H1 (cell line): ENCODE results near the gene CDK5RAP2. TPM values are rescaled to one million over a fixed set of nuclear protein-coding genes. Genes with fewer than 3 reads are reported as not detected.

Source experiments
- CTCF ChIA-PET: fragments of 300-600 bp; sonication (Branson Sonifier 250); formaldehyde crosslinking; loops from one replicate; lab custom pipeline; 2021; ENCODE audit not compliant: partially characterized antibody; lab: Charles Lee
- POLR2A ChIA-PET: fragments of 300-600 bp; sonication (Branson Sonifier 250); formaldehyde crosslinking; loops from one replicate; lab custom pipeline; 2021; ENCODE audit warnings: inconsistent platforms; ENCODE audit not compliant: partially characterized antibody; lab: Charles Lee
- DNase-seq, 2 experiments: peaks; one replicate each; pipeline versions ENCODE4 v3.0.0 to v3.0.0-alpha.2; 2010 to 2022; ENCODE audit warnings: low spot score in 2 of 2, low read depth in 1 of 2, mixed read lengths in 1 of 2
- FAIRE-seq: peaks from 2 replicates; lab custom pipeline; 2011; peaks lifted over from hg19 to GRCh38; lab: Jason Lieb, UNC
- H2AFZ ChIP-seq: 2 replicates; pipeline ENCODE4 v1.8.1; 2012; ENCODE audit warnings: low read length, inconsistent platforms
- H2AK5ac ChIP-seq: 2 replicates; pipeline ENCODE4 v1.6.1; 2013; ENCODE audit warnings: low read depth, low read length
- H2BK120ac ChIP-seq: replicated peaks from 2 replicates; pipeline ENCODE3; 2013; ENCODE audit warnings: low read depth, low read length, inconsistent platforms
- H2BK12ac ChIP-seq: 2 replicates; pipeline ENCODE4 v1.6.1; 2013; ENCODE audit warnings: low read depth, low read length
- H2BK15ac ChIP-seq: 2 replicates; pipeline ENCODE4 v1.6.1; 2013; ENCODE audit warnings: low read length
- H2BK20ac ChIP-seq: 2 replicates; pipeline ENCODE4 v1.6.1; 2013; ENCODE audit warnings: low read length
- H2BK5ac ChIP-seq: 2 replicates; pipeline ENCODE4 v1.6.1; 2013; ENCODE audit warnings: low read depth, low read length
- H3K14ac ChIP-seq: 2 replicates; pipeline ENCODE4 v1.6.1; 2013; ENCODE audit warnings: inconsistent platforms; ENCODE audit not compliant: insufficient read length
- H3K18ac ChIP-seq: 2 replicates; pipeline ENCODE4 v1.6.1; 2013; ENCODE audit warnings: low read length; ENCODE audit errors: extremely low read depth
- H3K23ac ChIP-seq: 2 replicates; pipeline ENCODE4 v1.6.1; 2013; ENCODE audit warnings: inconsistent platforms; ENCODE audit not compliant: insufficient read length
- H3K23me2 ChIP-seq: 2 replicates; pipeline ENCODE4 v1.6.1; 2013; ENCODE audit warnings: low read depth, low read length
- H3K27ac ChIP-seq: 2 replicates; pipeline ENCODE4 v1.6.1; 2011; ENCODE audit warnings: low read depth, low read length, inconsistent platforms
- H3K27me3 ChIP-seq, 4 experiments: replicated peaks in 1 of 4; 1 replicate in 1 of 4; 2 replicates in 3 of 4; pipeline versions ENCODE4 v1.6.1 to v1.8.1; 2011 to 2013; ENCODE audit warnings: low read length in 3 of 4, mild to moderate bottlenecking in 3 of 4, inconsistent platforms in 2 of 4, mixed read lengths in 2 of 4, moderate library complexity in 1 of 4; ENCODE audit not compliant: control insufficient read depth in 3 of 4, insufficient read depth in 3 of 4; ENCODE audit errors: extremely low read depth in 1 of 4
- H3K36me3 ChIP-seq, 4 experiments: 2 replicates each; pipeline versions ENCODE4 v1.6.1 to v1.8.1; 2011 to 2013; ENCODE audit warnings: mild to moderate bottlenecking in 4 of 4, low read length in 3 of 4, moderate library complexity in 2 of 4, control low read depth in 1 of 4, inconsistent platforms in 1 of 4; ENCODE audit not compliant: insufficient read depth in 4 of 4, control insufficient read depth in 2 of 4
- H3K4ac ChIP-seq: replicated peaks from 2 replicates; pipeline ENCODE3; 2013; ENCODE audit warnings: low read length, low read depth, mixed read lengths, inconsistent platforms; ENCODE audit not compliant: insufficient read length
- H3K4me1 ChIP-seq, 4 experiments: replicated peaks in 1 of 4; 1 replicate in 1 of 4; 2 replicates in 3 of 4; pipeline versions ENCODE4 v1.6.1 to v1.8.1; 2011 to 2013; ENCODE audit warnings: low read length in 3 of 4, inconsistent platforms in 2 of 4, mixed read lengths in 1 of 4; ENCODE audit not compliant: insufficient read depth in 4 of 4, control insufficient read depth in 3 of 4
- H3K4me2 ChIP-seq, 2 experiments: 2 replicates each; pipeline versions ENCODE4 v1.6.1 to v1.8.1; 2011 to 2013; ENCODE audit warnings: low read depth in 2 of 2, low read length in 2 of 2, control low read depth in 1 of 2, inconsistent platforms in 1 of 2, mild to moderate bottlenecking in 1 of 2; ENCODE audit not compliant: insufficient read depth in 1 of 2
- H3K4me3 ChIP-seq, 4 experiments: fragments of 200-600, 300-600 bp in 1 of 4; sonication (generic), shearing (Covaris generic), sonication (Bioruptor Twin) in 1 of 4; 2 replicates each; pipeline versions ENCODE4 v1.5.1 to v1.8.1; 2011 to 2016; ENCODE audit warnings: low read length in 4 of 4, low read depth in 3 of 4, control low read depth in 2 of 4, inconsistent platforms in 2 of 4, mild to moderate bottlenecking in 2 of 4, mixed read lengths in 1 of 4, moderate library complexity in 1 of 4; ENCODE audit not compliant: insufficient read depth in 2 of 4; ENCODE audit errors: extremely low read depth in 1 of 4
- H3K56ac ChIP-seq: replicated peaks from 2 replicates; pipeline ENCODE3; 2013; ENCODE audit warnings: low read depth, mild to moderate bottlenecking, mixed read lengths, low read length, inconsistent platforms; ENCODE audit not compliant: insufficient read length
- H3K79me1 ChIP-seq: 2 replicates; pipeline ENCODE4 v1.6.1; 2013; ENCODE audit warnings: low read depth, low read length, control low read depth
- H3K79me2 ChIP-seq, 2 experiments: 2 replicates each; pipeline versions ENCODE4 v1.6.1 to v1.8.1; 2012 to 2013; ENCODE audit warnings: low read length in 2 of 2, mild to moderate bottlenecking in 2 of 2, inconsistent platforms in 1 of 2; ENCODE audit not compliant: insufficient read depth in 2 of 2, control insufficient read depth in 1 of 2
- H3K9ac ChIP-seq, 4 experiments: replicated peaks in 1 of 4; 1 replicate in 1 of 4; 2 replicates in 3 of 4; pipeline versions ENCODE4 v1.6.1 to v1.8.1; 2011 to 2013; ENCODE audit warnings: low read depth in 3 of 4, low read length in 3 of 4, control low read depth in 2 of 4, mild to moderate bottlenecking in 2 of 4, moderate library complexity in 2 of 4, inconsistent platforms in 1 of 4; ENCODE audit errors: extremely low read depth in 1 of 4
- H3K9me3 ChIP-seq, 2 experiments: 2 replicates each; pipeline versions ENCODE4 v1.6.1 to v1.8.1; 2012 to 2013; ENCODE audit warnings: mild to moderate bottlenecking in 2 of 2, moderate library complexity in 2 of 2, control low read depth in 1 of 2, inconsistent platforms in 1 of 2, low read depth in 1 of 2, low read length in 1 of 2, mixed read lengths in 1 of 2; ENCODE audit not compliant: insufficient read depth in 2 of 2
- H4K20me1 ChIP-seq, 2 experiments: replicated peaks in 1 of 2; 2 replicates each; pipeline versions ENCODE3 to v1.8.1; 2011 to 2013; ENCODE audit warnings: inconsistent platforms in 2 of 2, low read length in 2 of 2, mild to moderate bottlenecking in 1 of 2; ENCODE audit not compliant: insufficient read depth in 2 of 2, control insufficient read depth in 1 of 2
- H4K5ac ChIP-seq: 2 replicates; pipeline ENCODE4 v1.6.1; 2013; ENCODE audit warnings: low read length, low read depth, mixed read lengths, inconsistent platforms; ENCODE audit not compliant: insufficient read length
- H4K8ac ChIP-seq: 2 replicates; pipeline ENCODE4 v1.8.0; 2013; ENCODE audit warnings: mild to moderate bottlenecking, moderate library complexity, low read length, inconsistent platforms; ENCODE audit not compliant: insufficient read depth; ENCODE audit errors: extremely low read depth
- H4K91ac ChIP-seq: replicated peaks from 2 replicates; pipeline ENCODE3; 2013; ENCODE audit warnings: low read length, mixed read lengths, inconsistent platforms; ENCODE audit not compliant: insufficient read length
- E2F6 ChIP-seq: IDR thresholded peaks from 2 replicates; pipeline ENCODE4 v1.6.1; 2012; ENCODE audit warnings: inconsistent platforms
- RBBP5 ChIP-seq: IDR thresholded peaks from 2 replicates; pipeline ENCODE4 v1.7.1; 2012; ENCODE audit warnings: low read depth, mild to moderate bottlenecking, inconsistent platforms, low read length, moderate library complexity, borderline replicate concordance
- SIX5 ChIP-seq: IDR thresholded peaks from 2 replicates; pipeline ENCODE4 v1.6.1; 2011; ENCODE audit warnings: mild to moderate bottlenecking, low read depth, low read length
- SP4 ChIP-seq: IDR thresholded peaks from 2 replicates; pipeline ENCODE4 v1.6.1; 2012; ENCODE audit warnings: low read length, inconsistent platforms
- WGBS, 2 experiments: shearing (Covaris generic) in 1 of 2; methylation state at CpG; one replicate each; pipeline versions ENCODE4 v1.1.6 to v1.1.7; 2013 to 2015; ENCODE audit warnings: low lambda C conversion rate in 2 of 2, mixed read lengths in 2 of 2, inconsistent platforms in 1 of 2, low coverage in 1 of 2, missing lambda C conversion rate in 1 of 2; ENCODE audit not compliant: insufficient replicate concordance in 2 of 2, insufficient coverage in 1 of 2, insufficient read length in 1 of 2; ENCODE audit errors: extremely low coverage in 1 of 2, missing lambda C conversion rate in 1 of 2; 5-methylcytosine and 5-hydroxymethylcytosine counted together
- polyA plus RNA-seq, 7 experiments: library from polyadenylated mRNA; depleted of rRNA in 3 of 7; stranded (reverse) in 5 of 7; unstranded in 2 of 7; fragments of >200 nt in 5 of 7; fragments of 200-250 nt in 2 of 7; gene quantifications; 1 replicate in 5 of 7; 2 replicates in 1 of 7; 4 replicates in 1 of 7; pipeline versions ENCODE4 v1.2.1 to v1.2.3, GENCODE V29; 2011 to 2013; ENCODE audit warnings: missing spikeins in 2 of 7, mixed read lengths in 2 of 7
- total RNA-seq: library from RNA; stranded (reverse); fragmentation: NEBNext Ultra II Directional; extraction: Animal tissue kit (Norgen Biotek cat#: 25700); gene quantifications from 2 replicates; pipeline ENCODE4 v1.2.1, GENCODE V29; 2021

The CDK5RAP2 gene
- total and polyA plus RNA-seq, 2 of the 8 experiments (the other 6 are each of a cell fraction or from before 2014, with no cell fraction given), result 19.8 to 49.4 TPM

GRCh38 chr9:120532891-120533290, 47.1 kb downstream of the CDK5RAP2 start:
- Histone ChIP-seq H4K8ac (no peak overlapping the region; the same call in 1 of the 2 replicates), H2BK120ac (no peak overlapping the region), H2BK12ac (no peak overlapping the region), H4K91ac (no peak overlapping the region), H4K20me1 (peaks cover 2 to 3% of the 10 kb centered on the region in 2 experiments), H2BK15ac (no peak overlapping the region), H3K23me2 (no peaks in the 10 kb centered on the region), H3K27ac (no peak overlapping the region), H3K18ac (no peak overlapping the region), H2BK20ac (no peak overlapping the region), H3K14ac (no peak overlapping the region), H3K79me1 (no peaks in the 10 kb centered on the region), H3K9me3 (no peaks in the 10 kb centered on the region), H3K4me3 (no peak overlapping the region), H3K79me2 (no peaks in the 10 kb centered on the region), H3K4me1 (peaks cover 0 to 14% (median 10%) of the 10 kb centered on the region in 4 experiments; a peak in 6 of 7 replicates), H3K4me2 (no peak overlapping the region), H3K23ac (no peak overlapping the region), H3K56ac (no peak overlapping the region), H3K4ac (no peak overlapping the region), H2AFZ (no peak overlapping the region), H3K27me3 (no peaks in the 10 kb centered on the region), H2BK5ac (no peak overlapping the region), H2AK5ac (no peak overlapping the region), H3K9ac (no peak overlapping the region)
- POLR2A ChIA-PET, result no interaction called here
- DNase-seq (no peak), FAIRE-seq (no peak)
- CTCF ChIA-PET, result interaction anchor here (0.6 to 3.5 kb wide), 19 partner anchors 9 to 233 kb away, joined by 3 to 30 read pairs (median 4); no protein-coding TSS in a partner anchor
- WGBS, 2 experiments, result 90% methylated on average over 10 of the region's 10 CpGs; no CpG with 5 or more reads in 1 of the 2 experiments
- no peak for TF ChIP-seq E2F6
- no peak for TF ChIP-seq SP4
- no peak for TF ChIP-seq SIX5
- TF ChIP-seq RBBP5, result no peak
- TF ChIP-seq, all 59 proteins: peak for 0
- Histone ChIP-seq H3K36me3 (peaks cover 6 to 71% (median 31%) of the 10 kb centered on the region in 4 experiments), H4K5ac (no peak overlapping the region)
